Smooth muscle cell of the brain vasculature (primary cell): ENCODE data around the gene CS.
"Not testable (repeated sequence)": the region's sequence is repeated elsewhere in the genome, so short reads cannot be mapped to it uniquely, and the experiment has no call there.

Experiments used
- DNase-seq: peaks from one replicate; pipeline ENCODE4 v3.0.0-alpha.2; 2012; ENCODE audit warnings: low read depth, low spot score

CS gene

GRCh38 chr12:56299853-56300643 is at the start of gene CS:
TSS of gene CS (minus strand) at chr12:56300330. CDS start at chr12:56300201, 129 bp downstream.
- peak; percentile 94 for DNase-seq

DNA sequence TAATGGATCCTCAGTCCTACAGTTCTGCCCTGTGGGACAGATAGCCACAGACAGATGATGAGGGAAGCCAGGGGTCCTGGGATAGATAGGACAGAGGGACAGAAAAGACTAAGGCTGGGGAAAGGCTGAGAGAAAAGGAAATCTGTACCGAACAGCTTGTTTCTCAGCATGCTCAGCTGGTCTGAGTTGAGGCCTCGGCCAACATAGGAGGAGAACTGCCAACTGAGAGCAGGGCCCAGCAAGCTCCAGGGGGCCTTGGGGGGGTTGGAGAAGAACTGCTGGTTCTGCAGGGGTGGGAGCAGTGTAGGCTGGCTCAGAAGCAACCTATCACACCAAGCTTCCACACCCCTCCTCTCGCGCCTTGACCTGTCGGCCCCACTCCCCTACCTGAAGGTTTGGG is 48.6 kb upstream of the CS start:
- DNase-seq: no peak

DNA sequence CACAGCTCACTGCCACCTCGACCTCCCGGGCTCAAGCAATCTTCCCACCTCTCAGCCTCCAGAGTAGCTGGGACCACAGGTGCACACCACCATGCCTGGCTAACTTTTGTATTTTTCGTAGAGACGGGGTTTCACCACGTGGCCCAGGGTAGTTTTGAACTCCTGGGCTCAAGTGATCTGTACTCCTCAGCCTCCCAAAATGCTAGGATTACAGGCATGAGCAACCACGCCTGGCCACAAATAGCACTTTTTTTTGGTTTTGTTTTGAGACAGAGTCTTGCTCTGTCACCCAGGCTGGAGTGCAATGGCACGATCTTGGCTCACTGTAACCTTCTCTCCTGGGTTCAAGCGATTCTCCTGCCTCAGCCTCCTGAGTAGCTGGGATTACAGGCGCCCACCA is 47.1 kb upstream of the CS start:
- DNase-seq: not testable (repeated sequence)

DNA sequence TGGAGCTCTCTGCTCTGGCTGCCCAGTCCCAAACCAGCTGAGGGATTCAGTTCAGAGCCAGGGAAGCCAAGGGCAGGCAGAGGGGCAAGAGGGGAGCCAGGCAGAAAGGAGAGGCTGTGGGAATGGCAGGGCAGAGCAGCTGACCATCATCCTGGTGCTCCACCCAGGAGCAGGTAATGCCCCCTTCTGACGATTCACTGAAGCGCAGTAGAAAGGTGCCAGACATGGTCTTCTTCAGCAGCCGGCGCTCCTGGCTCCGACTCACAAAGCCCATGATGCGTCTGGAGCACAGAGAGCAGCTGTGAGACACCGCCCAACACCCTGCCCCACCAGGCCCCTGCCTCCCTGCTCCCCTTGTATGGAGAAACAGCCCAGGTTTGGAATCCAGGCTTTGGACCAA is 46.5 kb upstream of the CS start:
- DNase-seq: no peak

DNA sequence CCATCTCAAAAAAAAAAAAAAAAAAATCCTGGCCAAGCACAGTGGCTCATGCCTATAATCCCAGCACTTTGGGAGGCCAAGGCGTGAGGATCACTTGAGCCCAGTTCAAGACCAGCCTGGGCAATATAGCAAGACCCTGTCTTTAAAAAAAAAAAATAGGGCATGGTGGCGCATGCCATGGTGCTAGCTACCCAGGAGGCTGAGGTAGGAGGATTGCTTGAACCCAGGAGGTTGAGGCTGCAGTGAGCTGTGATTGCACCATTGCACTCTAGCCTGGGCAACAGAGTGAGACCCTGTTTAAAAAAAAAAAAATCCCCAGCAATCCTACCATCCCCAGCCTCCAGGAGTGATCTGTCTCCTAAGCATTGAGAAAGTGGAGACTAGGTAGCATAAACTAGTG is 42.2 kb upstream of the CS start:
- not testable (repeated sequence) for DNase-seq

DNA sequence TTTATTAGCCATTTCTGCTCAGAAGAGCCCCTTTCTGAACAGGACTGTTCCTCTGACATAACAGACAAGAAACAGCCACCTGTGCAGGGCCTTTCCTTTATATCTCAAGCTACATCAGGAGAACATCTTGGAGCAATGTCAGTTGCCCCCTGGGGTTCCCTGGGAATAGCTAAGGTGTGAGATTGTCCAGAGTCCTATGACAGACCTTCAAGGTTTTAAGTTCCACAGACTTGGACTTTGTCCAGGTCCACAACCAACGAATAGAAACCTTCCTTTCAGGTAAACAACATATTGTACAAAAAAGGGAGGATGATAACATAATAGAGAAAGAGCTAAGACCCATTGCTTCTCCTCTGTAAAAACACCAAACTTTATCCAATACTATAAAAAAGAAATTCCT is 41.5 kb upstream of the CS start:
- no peak for DNase-seq

DNA sequence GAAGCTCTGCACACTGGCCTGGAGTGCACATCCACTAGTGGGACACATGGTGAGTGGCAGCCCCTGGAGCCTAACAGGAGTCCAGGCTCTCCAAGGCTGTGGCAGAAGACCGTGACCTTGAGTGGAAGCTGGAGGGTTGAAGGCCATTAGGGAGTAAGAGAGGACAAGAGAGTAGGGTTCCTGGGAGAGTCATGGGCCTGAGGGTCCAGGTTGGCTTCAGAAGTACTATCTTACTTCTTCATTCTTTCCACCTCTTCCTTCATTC is 39.0 kb upstream of the CS start:
- DNase-seq: no peak

DNA sequence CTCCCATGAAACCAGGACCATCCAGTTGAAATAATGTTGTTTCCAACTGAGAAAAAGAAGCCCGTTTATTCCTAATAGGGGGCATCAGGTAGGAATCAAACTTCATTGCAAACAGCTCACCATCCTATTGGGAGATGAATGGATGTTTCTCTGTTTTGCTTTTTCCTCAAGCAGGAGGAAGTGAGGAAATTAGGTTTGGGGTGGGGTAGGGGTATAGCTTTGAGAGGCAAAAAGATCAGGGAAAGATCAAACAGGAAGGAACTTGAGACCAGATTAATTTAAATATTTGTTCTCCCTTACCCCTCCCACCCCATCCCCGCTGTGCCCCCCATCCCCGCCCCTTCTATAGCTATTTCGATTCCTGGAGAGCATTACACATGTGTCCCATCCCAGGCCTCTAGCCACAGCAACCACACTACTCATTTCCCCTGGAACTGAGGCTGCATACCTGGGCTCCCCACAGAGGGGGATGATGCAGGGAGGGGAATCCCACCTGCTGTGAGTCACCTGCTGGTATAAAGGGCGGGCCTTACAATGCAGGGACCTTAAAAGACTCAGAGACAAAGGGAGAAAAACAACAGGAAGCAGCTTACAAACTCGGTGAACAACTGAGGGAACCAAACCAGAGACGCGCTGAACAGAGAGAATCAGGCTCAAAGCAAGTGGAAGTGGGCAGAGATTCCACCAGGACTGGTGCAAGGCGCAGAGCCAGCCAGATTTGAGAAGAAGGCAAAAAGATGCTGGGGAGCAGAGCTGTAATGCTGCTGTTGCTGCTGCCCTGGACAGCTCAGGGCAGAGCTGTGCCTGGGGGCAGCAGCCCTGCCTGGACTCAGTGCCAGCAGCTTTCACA is 38.4 kb upstream of the CS start, which contains the start of gene IL23A:
Gene IL23A, plus strand, starts transcription at position 577 of the 850 bp plus-strand sequence. Its CDS starts 161 bp downstream, at position 738.
- no peak for DNase-seq

GRCh38 chr12:56337753-56338251 is 37.7 kb upstream of the CS start:
- DNase-seq: no peak

- no peak for DNase-seq
Measured at GRCh38 chr12:56336361-56337167, 36.4 kb upstream of the CS start.

DNA sequence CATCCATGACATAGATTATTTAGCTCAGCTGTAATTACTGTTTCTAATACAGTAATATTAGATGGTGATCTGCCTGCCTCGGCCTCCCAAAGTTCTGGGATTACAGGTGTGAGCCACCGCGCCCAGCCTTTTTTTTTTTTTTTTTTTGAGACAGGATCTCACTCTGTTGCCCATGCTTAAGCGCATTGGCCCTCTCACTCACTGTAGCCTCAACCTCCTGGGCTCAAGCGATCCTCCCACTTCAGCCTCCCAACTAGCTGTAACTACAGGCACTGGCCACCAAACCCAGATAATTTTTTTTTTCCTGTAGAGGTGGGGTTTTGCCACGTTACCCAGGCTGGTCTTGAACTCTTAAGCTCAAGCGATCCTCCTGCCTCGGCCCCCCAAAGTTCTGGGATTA is 35.4 kb upstream of the CS start:
- DNase-seq: not testable (repeated sequence)

DNA sequence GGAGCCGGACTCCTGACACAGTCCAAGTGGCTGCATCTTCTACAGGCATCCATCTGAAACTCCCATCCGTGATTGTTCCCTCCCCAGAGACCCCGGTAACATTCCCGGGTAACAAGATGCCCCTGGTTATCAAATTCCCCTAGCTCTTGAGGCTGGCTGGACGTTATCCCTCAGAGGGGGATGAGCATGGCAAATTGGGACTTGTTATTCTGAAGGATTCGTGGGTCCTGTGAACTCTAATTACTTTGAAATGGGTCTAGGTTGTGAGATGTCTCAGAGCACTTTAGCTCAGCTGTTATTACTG is 34.3 kb upstream of the CS start:
- DNase-seq: no peak

GRCh38 chr12:56333679-56334489 is 33.8 kb upstream of the CS start, which contains the start of gene PAN2:
TSS of gene PAN2 (minus strand) at chr12:56334000. CDS start at chr12:56333094, 906 bp downstream.
- DNase-seq: peak; percentile 95

GRCh38 chr12:56333197-56333678 is 33.1 kb upstream of the CS start:
- no peak for DNase-seq

DNA sequence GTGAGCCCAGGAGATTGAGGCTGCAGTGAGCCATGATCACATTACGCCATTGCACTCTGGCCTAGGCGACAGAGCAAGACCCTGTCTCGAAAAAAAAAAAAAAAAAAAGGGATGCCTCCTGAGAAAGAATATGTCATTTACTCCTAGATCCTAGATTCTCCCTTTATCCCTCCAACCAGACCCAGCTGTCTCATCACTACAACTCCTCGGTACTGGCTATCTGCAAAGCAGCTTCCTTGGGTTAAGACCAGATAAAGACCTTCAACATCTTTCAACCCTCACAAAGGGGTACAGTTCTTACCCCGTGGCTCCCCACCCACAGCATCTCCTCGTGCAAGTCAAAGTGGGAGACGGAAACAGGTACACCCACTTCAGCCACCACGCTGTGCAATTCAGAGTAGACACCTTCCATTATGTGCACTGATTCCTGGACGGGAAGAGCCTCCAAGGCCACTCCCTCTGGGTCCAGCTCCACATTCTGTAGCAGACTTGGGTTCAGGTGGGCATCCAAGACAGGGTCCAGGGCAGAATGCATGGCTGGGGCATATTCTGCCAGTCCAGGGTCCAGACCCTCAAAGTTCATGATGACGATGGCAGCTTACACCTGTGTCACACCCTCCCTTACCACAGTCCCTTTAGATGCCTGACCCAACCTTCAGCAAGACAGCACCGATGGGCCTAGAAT is 32.5 kb upstream of the CS start:
- no peak for DNase-seq

- DNase-seq: no peak
Measured at GRCh38 chr12:56330936-56331490, 30.9 kb upstream of the CS start.

DNA sequence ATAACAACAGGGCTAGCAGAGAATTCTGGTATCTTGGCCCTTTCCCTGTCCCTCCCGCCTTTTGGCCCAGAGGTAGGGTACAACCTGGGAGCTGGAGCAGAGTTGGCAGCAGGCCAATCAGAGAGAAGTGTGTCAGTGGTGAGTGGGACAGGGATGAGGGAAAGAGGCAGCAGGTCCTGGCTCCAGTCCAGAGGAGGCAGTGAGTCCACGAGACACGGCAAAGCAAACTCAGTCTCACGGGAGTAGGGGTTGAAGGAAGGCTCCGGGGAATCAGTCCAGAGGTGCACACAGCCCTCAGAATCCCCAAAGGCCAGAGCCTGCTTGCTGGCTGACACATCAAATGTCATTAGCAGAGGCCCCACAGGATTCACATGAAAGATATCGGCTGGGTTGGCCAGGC is 26.4 kb upstream of the CS start:
- DNase-seq: no peak

GRCh38 chr12:56326126-56326525 is 26.0 kb upstream of the CS start:
- no peak for DNase-seq

- no peak for DNase-seq
Measured at GRCh38 chr12:56324206-56324605, 24.1 kb upstream of the CS start.

- DNase-seq: not testable (repeated sequence)
Measured at GRCh38 chr12:56321610-56322009, 21.5 kb upstream of the CS start.
